Skeletal muscle tissue (tissue), 4 donors: ENCODE measurements around the gene DDT. TPM values are rescaled to one million over a fixed set of nuclear protein-coding genes. Genes with fewer than 3 reads are reported as not detected.
A peak's percentile ranks its signal among the peaks of the same experiment; 100 is the strongest.
"Not testable (repeated sequence)": the region's sequence is repeated elsewhere in the genome, so short reads cannot be mapped to it uniquely, and the experiment has no call there.

Source experiments
- H3K27ac ChIP-seq: one replicate; pipeline ENCODE4 v1.7.0; 2013; ENCODE audit warnings: mild to moderate bottlenecking, low read depth, low read length, inconsistent platforms
- H3K27me3 ChIP-seq, 3 donors: one replicate each; pipeline ENCODE4 v1.7.0; 2013; ENCODE audit warnings: low read length in 3 of 3; ENCODE audit not compliant: control insufficient read depth in 3 of 3, insufficient read depth in 3 of 3
- H3K36me3 ChIP-seq, 3 donors: one replicate each; pipeline ENCODE4 v1.7.0; 2013; ENCODE audit warnings: low read length in 3 of 3; ENCODE audit not compliant: control insufficient read depth in 3 of 3, insufficient read depth in 3 of 3
- H3K4me1 ChIP-seq, 3 donors: one replicate each; pipeline ENCODE4 v1.7.0; 2013; ENCODE audit warnings: low read length in 3 of 3, mild to moderate bottlenecking in 3 of 3; ENCODE audit not compliant: control insufficient read depth in 3 of 3, insufficient read depth in 3 of 3
- H3K4me3 ChIP-seq, 3 donors: one replicate each; pipeline ENCODE4 v1.7.0; 2013; ENCODE audit warnings: low read length in 3 of 3
- H3K9ac ChIP-seq, 3 donors: one replicate each; pipeline ENCODE4 v1.7.0; 2013; ENCODE audit warnings: low read length in 3 of 3, mild to moderate bottlenecking in 3 of 3, moderate library complexity in 2 of 3, low read depth in 1 of 3
- H3K9me3 ChIP-seq, 3 donors: one replicate each; pipeline ENCODE4 v1.7.0; 2013; ENCODE audit warnings: low read length in 3 of 3; ENCODE audit not compliant: control insufficient read depth in 3 of 3
- total RNA-seq: library from RNA; depleted of rRNA; stranded (reverse); fragments of >200 nt; gene quantifications from one replicate; pipeline ENCODE4 v1.2.3, GENCODE V29; 2014
- donor health status: Osteomylitis.

Gene DDT
- total RNA-seq = 39.7 TPM

- peaks cover 24 to 25% (median 25%) of the 10 kb centered on the region in 3 donors for H3K36me3 ChIP-seq
- H3K9ac ChIP-seq, H3K4me3 ChIP-seq, H3K9me3 ChIP-seq, H3K27me3 ChIP-seq, H3K27ac ChIP-seq: not testable (repeated sequence)
- H3K4me1 ChIP-seq = peaks cover 0 to 20% (median 4%) of the 10 kb centered on the region in 3 donors
Observed at GRCh38 chr22:23974345-23974744, at the start of gene DDT. Gene DDT, minus strand, starts transcription at chr22:23974441. Its CDS starts 27 bp downstream, at chr22:23974414.

GRCh38 chr22:24023204-24023789 is 49.1 kb upstream of the DDT start:
- peaks cover 5 to 6% (median 6%) of the 10 kb centered on the region in 3 donors for H3K4me1 ChIP-seq
- no peaks in the 10 kb centered on the region for H3K27me3 ChIP-seq
- H3K36me3 ChIP-seq = peaks cover 0 to 3% (median 0%) of the 10 kb centered on the region in 3 donors
- no peak overlapping the region for H3K9ac ChIP-seq
- H3K9me3 ChIP-seq = no peaks in the 10 kb centered on the region
- H3K27ac ChIP-seq = no peak overlapping the region
- no peak overlapping the region for H3K4me3 ChIP-seq

- Histone ChIP-seq H3K9me3 (no peaks in the 10 kb centered on the region), H3K4me1 (no peaks in the 10 kb centered on the region), H3K4me3 (no peak overlapping the region), H3K9ac (no peak overlapping the region), H3K27me3 (no peaks in the 10 kb centered on the region), H3K27ac (no peak overlapping the region), H3K36me3 (peaks cover 0 to 8% (median 3%) of the 10 kb centered on the region in 3 donors)
Observed at GRCh38 chr22:24021304-24021703, 47.1 kb upstream of the DDT start.

- no peak overlapping the region for H3K4me3 ChIP-seq
- H3K4me1 ChIP-seq = peaks cover 9 to 11% (median 11%) of the 10 kb centered on the region in 3 donors
- no peak overlapping the region for H3K27ac ChIP-seq
- no peak overlapping the region for H3K9ac ChIP-seq
- H3K27me3 ChIP-seq = no peaks in the 10 kb centered on the region
- H3K9me3 ChIP-seq = no peaks in the 10 kb centered on the region
- H3K36me3 ChIP-seq = peaks cover 0 to 8% (median 3%) of the 10 kb centered on the region in 3 donors
Observed at GRCh38 chr22:24016156-24016555, 41.9 kb upstream of the DDT start.

GRCh38 chr22:24011735-24012068 is 37.5 kb upstream of the DDT start:
- peak overlapping the region; percentile 90 to 95 (median 93) for H3K9ac ChIP-seq
- peaks cover 0 to 3% (median 0%) of the 10 kb centered on the region in 3 donors for H3K36me3 ChIP-seq
- peaks cover 0 to 2% (median 0%) of the 10 kb centered on the region in 3 donors for H3K9me3 ChIP-seq
- H3K27me3 ChIP-seq = no peaks in the 10 kb centered on the region
- peaks cover 9 to 13% (median 11%) of the 10 kb centered on the region in 3 donors for H3K4me1 ChIP-seq
- H3K27ac ChIP-seq = peak overlapping the region; percentile 80
- peak overlapping the region; percentile 85 to 92 (median 91) for H3K4me3 ChIP-seq

GRCh38 chr22:24010018-24010391 is 35.8 kb upstream of the DDT start:
- Histone ChIP-seq H3K4me1 (peaks cover 11 to 24% (median 18%) of the 10 kb centered on the region in 3 donors), H3K4me3 (no peak overlapping the region), H3K27me3 (no peaks in the 10 kb centered on the region)

GRCh38 chr22:24009227-24010017 is 35.2 kb upstream of the DDT start:
- Histone ChIP-seq H3K9ac (no peak overlapping the region), H3K4me1 (peaks cover 11 to 25% (median 19%) of the 10 kb centered on the region in 3 donors), H3K9me3 (peaks cover 0 to 2% (median 0%) of the 10 kb centered on the region in 3 donors), H3K27ac (no peak overlapping the region), H3K27me3 (no peaks in the 10 kb centered on the region), H3K4me3 (no peak overlapping the region), H3K36me3 (peaks cover 0 to 3% (median 0%) of the 10 kb centered on the region in 3 donors)

More at GRCh38 chr22:24010018-24010391, 35.8 kb upstream of the DDT start:
- H3K9me3 ChIP-seq = peaks cover 0 to 2% (median 0%) of the 10 kb centered on the region in 3 donors
- H3K9ac ChIP-seq = no peak overlapping the region
- peaks cover 0 to 3% (median 0%) of the 10 kb centered on the region in 3 donors for H3K36me3 ChIP-seq
- no peak overlapping the region for H3K27ac ChIP-seq

- Histone ChIP-seq H3K9ac (no peak overlapping the region), H3K9me3 (peaks cover 0 to 2% (median 0%) of the 10 kb centered on the region in 3 donors), H3K27me3 (no peaks in the 10 kb centered on the region), H3K4me1 (peaks cover 11 to 25% (median 19%) of the 10 kb centered on the region in 3 donors), H3K36me3 (peaks cover 0 to 3% (median 0%) of the 10 kb centered on the region in 3 donors), H3K27ac (no peak overlapping the region), H3K4me3 (no peak overlapping the region)
Observed at GRCh38 chr22:24008381-24009226, 34.4 kb upstream of the DDT start.

GRCh38 chr22:24008022-24008283 is 33.7 kb upstream of the DDT start:
- no peak overlapping the region for H3K9ac ChIP-seq
- H3K27me3 ChIP-seq = no peaks in the 10 kb centered on the region

More at GRCh38 chr22:24008022-24008283, 33.7 kb upstream of the DDT start:
- peaks cover 0 to 2% (median 0%) of the 10 kb centered on the region in 3 donors for H3K9me3 ChIP-seq
- peaks cover 0 to 3% (median 0%) of the 10 kb centered on the region in 3 donors for H3K36me3 ChIP-seq
- H3K4me1 ChIP-seq = peaks cover 11 to 25% (median 19%) of the 10 kb centered on the region in 3 donors
- no peak overlapping the region for H3K4me3 ChIP-seq
- H3K27ac ChIP-seq = no peak overlapping the region
